ENCODE measurements around the gene ERGIC1. TPM values are rescaled to one million over a fixed set of nuclear protein-coding genes. Genes with fewer than 3 reads are reported as not detected.

The ERGIC1 gene
- total RNA-seq, 1 donor from 2014 or later: 99.1 TPM

Other genes with a start within 250 kb of the ERGIC1 start
- gene NEURL1B, start 193.0 kb upstream of the ERGIC1 start, total RNA-seq: 1.0 and 4.4 TPM in 2 replicates
- 186 and 215 TPM in 2 replicates for gene DUSP1, start 63.1 kb upstream of the ERGIC1 start, total RNA-seq
- gene RPL26L1, start 125.2 kb downstream of the ERGIC1 start, total RNA-seq: 73.1 and 86.5 TPM in 2 replicates
- 96.1 and 100 TPM in 2 replicates for gene ATP6V0E1, start 149.5 kb downstream of the ERGIC1 start, total RNA-seq
- gene CREBRF, start 222.1 kb downstream of the ERGIC1 start, total RNA-seq: 1.8 and 2.8 TPM in 2 replicates